Mesenchymal stem cell (in vitro differentiated cells and primary cell): ENCODE data around the gene HMX3.
A peak's percentile ranks its signal among the peaks of the same experiment; 100 is the strongest.

Experiments
- DNase-seq: peaks from one replicate; pipeline ENCODE4 v3.0.0-alpha.2; 2013
- H2AFZ ChIP-seq: one replicate; pipeline ENCODE4 v1.6.1; 2013; ENCODE audit warnings: low read depth, mild to moderate bottlenecking, control low read depth, inconsistent platforms, low read length, moderate library complexity
- H2AK5ac ChIP-seq: 2 replicates; pipeline ENCODE4 v1.6.1; 2013; ENCODE audit warnings: low read length, moderate library complexity, mild to moderate bottlenecking, inconsistent platforms; ENCODE audit not compliant: severe bottlenecking
- H2BK120ac ChIP-seq: one replicate; pipeline ENCODE4 v1.6.1; 2013; ENCODE audit warnings: low read depth, mild to moderate bottlenecking, inconsistent platforms, low read length, moderate library complexity
- H2BK12ac ChIP-seq, 2 experiments: one replicate each; pipeline ENCODE4 v1.6.1; 2013; ENCODE audit warnings: inconsistent platforms in 2 of 2, low read length in 2 of 2, mild to moderate bottlenecking in 2 of 2, moderate library complexity in 2 of 2, control low read depth in 1 of 2
- H2BK15ac ChIP-seq: one replicate; pipeline ENCODE4 v1.6.1; 2013; ENCODE audit warnings: mild to moderate bottlenecking, low read depth, inconsistent platforms; ENCODE audit not compliant: poor library complexity, severe bottlenecking
- H2BK5ac ChIP-seq: 2 replicates; pipeline ENCODE4 v1.6.1; 2013; ENCODE audit warnings: low read depth, mild to moderate bottlenecking, low read length, control low read depth, inconsistent platforms; ENCODE audit not compliant: poor library complexity, severe bottlenecking
- H3K14ac ChIP-seq, 2 experiments: one replicate each; pipeline ENCODE4 v1.6.1; 2013; ENCODE audit warnings: inconsistent platforms in 2 of 2, low read length in 2 of 2, control low read depth in 1 of 2, mild to moderate bottlenecking in 1 of 2, moderate library complexity in 1 of 2
- H3K18ac ChIP-seq, 2 experiments: one replicate each; pipeline ENCODE4 v1.6.1; 2013; ENCODE audit warnings: inconsistent platforms in 2 of 2, low read length in 2 of 2, control low read depth in 1 of 2, low read depth in 1 of 2, mild to moderate bottlenecking in 1 of 2
- H3K23ac ChIP-seq, 2 experiments: one replicate each; pipeline ENCODE4 v1.6.1; 2013; ENCODE audit warnings: inconsistent platforms in 2 of 2, low read length in 2 of 2, mild to moderate bottlenecking in 2 of 2, moderate library complexity in 2 of 2, control low read depth in 1 of 2
- H3K27ac ChIP-seq: 2 replicates; pipeline ENCODE4 v1.5.1; 2013; ENCODE audit warnings: mild to moderate bottlenecking, moderate library complexity, low read length, control low read depth, inconsistent platforms; ENCODE audit not compliant: poor library complexity, severe bottlenecking
- H3K27me3 ChIP-seq, 2 experiments: 2 replicates each; pipeline versions ENCODE4 v1.6.1 to v1.7.0; 2013; ENCODE audit warnings: low read length in 2 of 2, mild to moderate bottlenecking in 2 of 2, moderate library complexity in 2 of 2, control low read depth in 1 of 2, inconsistent platforms in 1 of 2; ENCODE audit not compliant: control insufficient read depth in 1 of 2, insufficient read depth in 1 of 2
- H3K36me3 ChIP-seq, 2 experiments: 2 replicates each; pipeline versions ENCODE4 v1.6.1 to v1.7.0; 2013; ENCODE audit warnings: low read length in 2 of 2, control low read depth in 1 of 2, inconsistent platforms in 1 of 2, low read depth in 1 of 2, mild to moderate bottlenecking in 1 of 2; ENCODE audit not compliant: insufficient read depth in 2 of 2, control insufficient read depth in 1 of 2
- H3K4ac ChIP-seq, 2 experiments: one replicate each; pipeline ENCODE4 v1.6.1; 2013; ENCODE audit warnings: inconsistent platforms in 2 of 2, low read length in 2 of 2, mild to moderate bottlenecking in 2 of 2, moderate library complexity in 2 of 2, control low read depth in 1 of 2, low read depth in 1 of 2
- H3K4me1 ChIP-seq: 2 replicates; pipeline ENCODE4 v1.6.1; 2013; ENCODE audit warnings: low read depth, low read length, control low read depth; ENCODE audit not compliant: control insufficient read depth, insufficient read depth
- H3K4me2 ChIP-seq: 2 replicates; pipeline ENCODE4 v1.6.1; 2013; ENCODE audit warnings: low read length, mild to moderate bottlenecking, inconsistent platforms; ENCODE audit not compliant: poor library complexity, severe bottlenecking
- H3K4me3 ChIP-seq, 2 experiments: 2 replicates each; pipeline versions ENCODE4 v1.5.1 to v1.7.0; 2013; ENCODE audit warnings: low read length in 2 of 2, mild to moderate bottlenecking in 2 of 2, control low read depth in 1 of 2, low read depth in 1 of 2; ENCODE audit not compliant: insufficient read depth in 1 of 2
- H3K79me1 ChIP-seq: replicated peaks from 2 replicates; pipeline ENCODE4 v1.6.1; 2013; ENCODE audit warnings: mild to moderate bottlenecking, control low read depth, low read length, inconsistent platforms; ENCODE audit not compliant: poor library complexity, severe bottlenecking
- H3K9ac ChIP-seq: 2 replicates; pipeline ENCODE4 v1.7.0; 2013; ENCODE audit warnings: mild to moderate bottlenecking, low read length, moderate library complexity
- H3K9me3 ChIP-seq: 2 replicates; pipeline ENCODE4 v1.7.0; 2013; ENCODE audit warnings: mild to moderate bottlenecking, low read length; ENCODE audit not compliant: control insufficient read depth
- H4K8ac ChIP-seq: one replicate; pipeline ENCODE4 v1.6.1; 2013; ENCODE audit warnings: inconsistent platforms, mild to moderate bottlenecking, low read length, moderate library complexity
- H4K91ac ChIP-seq: one replicate; pipeline ENCODE4 v1.6.1; 2013; ENCODE audit warnings: mild to moderate bottlenecking, low read length, inconsistent platforms
- WGBS: methylation state at CpG from one replicate; pipeline ENCODE4 v1.1.7; 2013; ENCODE audit warnings: mixed read lengths; 5-methylcytosine and 5-hydroxymethylcytosine counted together

The HMX3 gene

GRCh38 chr10:123144697-123145541 is 9.1 kb downstream of the HMX3 start:
- DNase-seq: no peak
- Histone ChIP-seq H2BK5ac (no peak overlapping the region), H3K9ac (no peak overlapping the region), H3K27ac (no peak overlapping the region), H3K4ac (no peak overlapping the region), H3K23ac (no peak overlapping the region), H4K8ac (no peak overlapping the region), H2AK5ac (no peak overlapping the region), H2BK120ac (no peak overlapping the region), H4K91ac (no peak overlapping the region), H3K27me3 (peaks cover 98% of the 10 kb centered on the region in 2 experiments), H2BK12ac (no peak overlapping the region), H3K4me3 (no peak overlapping the region), H3K9me3 (peaks cover 6% of the 10 kb centered on the region), H3K4me2 (no peak overlapping the region), H3K4me1 (peaks cover 38% of the 10 kb centered on the region), H3K79me1 (no peaks in the 10 kb centered on the region), H2AFZ (no peak overlapping the region), H2BK15ac (no peak overlapping the region), H3K36me3 (peaks cover 0 to 3% of the 10 kb centered on the region in 2 experiments), H3K18ac (no peak overlapping the region), H3K14ac (no peak overlapping the region)
- 5% methylated on average over 20 of the region's 29 CpGs for WGBS

- Histone ChIP-seq H3K27ac (no peak overlapping the region), H3K4me2 (no peak overlapping the region), H3K36me3 (no peaks in the 10 kb centered on the region), H2BK12ac (no peak overlapping the region), H4K8ac (no peak overlapping the region), H2BK15ac (no peak overlapping the region), H3K79me1 (no peaks in the 10 kb centered on the region), H2AFZ (no peak overlapping the region), H4K91ac (no peak overlapping the region), H3K27me3 (peaks cover 98% of the 10 kb centered on the region in 2 experiments), H3K23ac (no peak overlapping the region), H2BK120ac (no peak overlapping the region), H3K4me1 (peaks cover 37% of the 10 kb centered on the region), H3K18ac (no peak overlapping the region), H2BK5ac (no peak overlapping the region), H3K4ac (no peak overlapping the region), H3K9me3 (peaks cover 6% of the 10 kb centered on the region), H3K14ac (no peak overlapping the region), H3K4me3 (no peak overlapping the region), H3K9ac (no peak overlapping the region), H2AK5ac (no peak overlapping the region)
- WGBS: 3% methylated on average over 14 of the region's 14 CpGs
- no peak for DNase-seq
These were observed 9.8 kb downstream of the HMX3 start for GRCh38 chr10:123145542-123146012.

GRCh38 chr10:123146013-123146893 is 10.5 kb downstream of the HMX3 start:
- H2BK12ac ChIP-seq: no peak overlapping the region
- no peaks in the 10 kb centered on the region for H3K36me3 ChIP-seq
- H3K4me1 ChIP-seq: peaks cover 44% of the 10 kb centered on the region
- H3K18ac ChIP-seq: no peak overlapping the region
- DNase-seq: no peak
- no peak overlapping the region for H3K4ac ChIP-seq
- no peak overlapping the region for H2BK5ac ChIP-seq
- no peak overlapping the region for H3K9ac ChIP-seq
- H2BK15ac ChIP-seq: no peak overlapping the region
- no peak overlapping the region for H2BK120ac ChIP-seq
- H3K79me1 ChIP-seq: no peaks in the 10 kb centered on the region
- peaks cover 98% of the 10 kb centered on the region in 2 experiments for H3K27me3 ChIP-seq
- WGBS: 6% methylated on average over 59 of the region's 59 CpGs
- no peak overlapping the region for H3K14ac ChIP-seq
- no peak overlapping the region for H2AK5ac ChIP-seq
- no peak overlapping the region for H3K4me3 ChIP-seq
- no peak overlapping the region for H3K23ac ChIP-seq
- H4K91ac ChIP-seq: no peak overlapping the region
- H3K27ac ChIP-seq: no peak overlapping the region
- H4K8ac ChIP-seq: peak overlapping the region; percentile 7
- peak overlapping the region; percentile 20 for H2AFZ ChIP-seq
- no peak overlapping the region for H3K4me2 ChIP-seq
- peaks cover 6% of the 10 kb centered on the region for H3K9me3 ChIP-seq
